ENCODE data around the gene RING1. TPM values are rescaled to one million over a fixed set of nuclear protein-coding genes. Genes with fewer than 3 reads are reported as not detected.

RING1 gene
- total RNA-seq, 1 donor from 2014 or later, result 12.1 TPM

DNA sequence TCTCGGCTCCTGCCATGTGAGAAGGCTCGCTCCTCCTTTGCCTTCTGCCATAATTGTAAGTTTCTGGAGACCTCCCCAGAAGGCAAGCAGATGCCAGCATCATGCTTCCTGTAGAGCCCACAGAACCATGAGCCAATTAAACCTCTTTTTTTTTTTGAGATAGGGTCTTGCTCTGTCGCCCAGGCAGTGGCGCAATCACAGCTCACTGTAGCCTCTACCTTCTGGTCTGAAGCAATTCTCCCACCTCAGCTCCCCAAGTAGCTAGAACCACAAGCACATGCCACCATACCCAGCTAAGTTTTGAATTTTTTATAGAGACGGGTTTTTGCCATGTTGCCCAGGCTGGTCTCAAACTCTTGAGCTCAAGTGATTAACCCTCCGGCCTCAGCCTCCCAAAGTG lies 28.6 kb downstream of the RING1 start:
- H3K9me3 ChIP-seq (ENCODE audit: low read depth), result no peaks in the 10 kb centered on the region
- Mint-ChIP-seq H3K4me1 (peaks cover 14% of the 10 kb centered on the region), H3K9me3 (no peaks in the 10 kb centered on the region), H3K4me3 (no peak overlapping the region), H3K36me3 (no peaks in the 10 kb centered on the region), H3K27ac (no peak overlapping the region), H3K27me3 (ENCODE audit: insufficient read depth, low read depth) (peaks cover 14% of the 10 kb centered on the region)
- TF ChIP-seq, protein P1, sequence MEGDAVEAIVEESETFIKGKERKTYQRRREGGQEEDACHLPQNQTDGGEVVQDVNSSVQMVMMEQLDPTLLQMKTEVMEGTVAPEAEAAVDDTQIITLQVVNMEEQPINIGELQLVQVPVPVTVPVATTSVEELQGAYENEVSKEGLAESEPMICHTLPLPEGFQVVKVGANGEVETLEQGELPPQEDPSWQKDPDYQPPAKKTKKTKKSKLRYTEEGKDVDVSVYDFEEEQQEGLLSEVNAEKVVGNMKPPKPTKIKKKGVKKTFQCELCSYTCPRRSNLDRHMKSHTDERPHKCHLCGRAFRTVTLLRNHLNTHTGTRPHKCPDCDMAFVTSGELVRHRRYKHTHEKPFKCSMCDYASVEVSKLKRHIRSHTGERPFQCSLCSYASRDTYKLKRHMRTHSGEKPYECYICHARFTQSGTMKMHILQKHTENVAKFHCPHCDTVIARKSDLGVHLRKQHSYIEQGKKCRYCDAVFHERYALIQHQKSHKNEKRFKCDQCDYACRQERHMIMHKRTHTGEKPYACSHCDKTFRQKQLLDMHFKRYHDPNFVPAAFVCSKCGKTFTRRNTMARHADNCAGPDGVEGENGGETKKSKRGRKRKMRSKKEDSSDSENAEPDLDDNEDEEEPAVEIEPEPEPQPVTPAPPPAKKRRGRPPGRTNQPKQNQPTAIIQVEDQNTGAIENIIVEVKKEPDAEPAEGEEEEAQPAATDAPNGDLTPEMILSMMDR (IDR thresholded peaks at IDR 0.05), result no peak
- TF ChIP-seq EZH2phosphoT487 (IDR thresholded peaks at IDR 0.05), result no peak
- no peak overlapping the region for H3K4me2 ChIP-seq
- no peak overlapping the region for H3K4me3 ChIP-seq
- H2AFZ ChIP-seq (replicated peaks), result no peak overlapping the region
- H3K27me3 ChIP-seq, result peaks cover 40% of the 10 kb centered on the region
- no peak overlapping the region for H3K27ac ChIP-seq
- DNase-seq (ENCODE audit: low spot score), result no peak
- H3K36me3 ChIP-seq, result no peaks in the 10 kb centered on the region
- no peaks in the 10 kb centered on the region for H3K79me2 ChIP-seq (ENCODE audit: low read depth)
- H3K4me1 ChIP-seq, result peaks cover 8% of the 10 kb centered on the region
- H3F3A ChIP-seq (ENCODE audit: low read depth), result no peaks in the 10 kb centered on the region
- H4K20me1 ChIP-seq (ENCODE audit: low read depth), result no peaks in the 10 kb centered on the region
- H3K9ac ChIP-seq, result no peak overlapping the region

DNA sequence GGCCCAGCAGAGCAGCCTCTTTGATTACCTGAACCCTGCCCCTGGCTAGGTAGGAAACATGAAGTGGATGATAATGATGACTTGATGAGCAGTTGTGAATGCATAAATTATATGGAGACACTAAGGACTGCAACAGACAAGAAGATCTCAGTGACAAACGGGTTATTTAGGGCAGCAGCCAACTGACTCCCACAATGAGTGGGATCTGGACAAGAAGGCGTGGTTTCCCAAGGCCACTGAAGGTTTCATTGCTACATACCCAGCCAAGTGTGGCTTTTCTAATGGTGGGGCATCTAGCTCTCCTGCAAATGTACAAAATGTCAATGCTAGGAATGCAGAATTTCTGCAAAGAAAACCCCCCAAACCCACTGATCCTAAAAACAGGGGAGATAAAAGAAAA lies 29.4 kb downstream of the RING1 start:
- H3K27ac ChIP-seq, result no peak overlapping the region
- no peaks in the 10 kb centered on the region for H3K9me3 ChIP-seq (ENCODE audit: low read depth)
- Mint-ChIP-seq H3K27ac (no peak overlapping the region), H3K4me1 (peaks cover 14% of the 10 kb centered on the region), H3K27me3 (ENCODE audit: insufficient read depth, low read depth) (peaks cover 19% of the 10 kb centered on the region), H3K36me3 (no peaks in the 10 kb centered on the region), H3K4me3 (no peak overlapping the region), H3K9me3 (no peaks in the 10 kb centered on the region)
- no peak overlapping the region for H3K9ac ChIP-seq
- no peak overlapping the region for H3K4me3 ChIP-seq
- no peak overlapping the region for H2AFZ ChIP-seq (replicated peaks)
- peaks cover 8% of the 10 kb centered on the region for H3K4me1 ChIP-seq
- no peak for DNase-seq (ENCODE audit: low spot score)
- H3K4me2 ChIP-seq, result no peak overlapping the region
- peaks cover 48% of the 10 kb centered on the region for H3K27me3 ChIP-seq
- H3K36me3 ChIP-seq, result no peaks in the 10 kb centered on the region
- no peaks in the 10 kb centered on the region for H3K79me2 ChIP-seq (ENCODE audit: low read depth)
- H3F3A ChIP-seq (ENCODE audit: low read depth), result no peaks in the 10 kb centered on the region
- TF ChIP-seq EZH2 (IDR thresholded peaks at IDR 0.05), result no peak
- no peak for TF ChIP-seq EZH2phosphoT487 (IDR thresholded peaks at IDR 0.05)
- TF ChIP-seq, protein P1 (IDR thresholded peaks at IDR 0.05), result no peak
- H4K20me1 ChIP-seq (ENCODE audit: low read depth), result no peaks in the 10 kb centered on the region

DNA sequence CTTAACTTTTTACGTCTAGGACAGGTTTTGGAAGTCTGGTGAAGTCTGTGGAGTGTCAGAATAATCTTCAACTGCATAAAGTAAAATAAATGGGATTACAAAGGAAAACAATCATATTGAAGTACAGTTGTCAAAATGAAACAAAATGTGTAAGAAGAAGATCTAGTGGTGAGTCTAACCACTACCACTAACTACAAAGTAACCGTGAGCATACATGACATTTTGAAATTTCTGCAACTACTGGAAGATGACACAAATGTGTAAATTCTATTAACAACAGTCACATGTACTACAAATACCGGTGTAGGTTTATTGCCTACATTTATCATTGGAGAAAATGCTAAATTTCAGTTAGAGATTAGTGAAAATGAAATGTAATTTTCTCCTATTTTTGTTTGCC lies 33.7 kb downstream of the RING1 start:
- Histone ChIP-seq H4K20me1 (ENCODE audit: low read depth) (no peaks in the 10 kb centered on the region), H3K27me3 (peaks cover 68% of the 10 kb centered on the region), H3K79me2 (ENCODE audit: low read depth) (no peaks in the 10 kb centered on the region), H3K36me3 (no peaks in the 10 kb centered on the region), H2AFZ (replicated peaks) (no peak overlapping the region), H3K9me3 (ENCODE audit: low read depth) (no peaks in the 10 kb centered on the region), H3F3A (ENCODE audit: low read depth) (no peaks in the 10 kb centered on the region), H3K4me3 (no peak overlapping the region), H3K9ac (no peak overlapping the region), H3K4me1 (no peaks in the 10 kb centered on the region), H3K4me2 (no peak overlapping the region), H3K27ac (no peak overlapping the region)
- no peaks in the 10 kb centered on the region for H3K9me3 Mint-ChIP-seq
- H3K4me3 Mint-ChIP-seq, result no peak overlapping the region
- TF ChIP-seq EZH2phosphoT487 (IDR thresholded peaks at IDR 0.05), result no peak
- TF ChIP-seq, protein P1 (IDR thresholded peaks at IDR 0.05), result no peak
- TF ChIP-seq EZH2 (IDR thresholded peaks at IDR 0.05), result no peak
- no peaks in the 10 kb centered on the region for H3K36me3 Mint-ChIP-seq
- peaks cover 20% of the 10 kb centered on the region for H3K27me3 Mint-ChIP-seq (ENCODE audit: insufficient read depth, low read depth)
- no peak overlapping the region for H3K27ac Mint-ChIP-seq
- no peak for DNase-seq (ENCODE audit: low spot score)
- H3K4me1 Mint-ChIP-seq, result peaks cover 3% of the 10 kb centered on the region

Data from neural progenitor cell (in vitro differentiated cells).